GM23248 (cell line): ENCODE measurements around the gene KCTD16. TPM values are rescaled to one million over a fixed set of nuclear protein-coding genes. Genes with fewer than 3 reads are reported as not detected.

Source experiments
- DNase-seq: peaks from one replicate; pipeline ENCODE4 v3.0.0-alpha.2; 2015
- H2AFZ ChIP-seq: fragments of 200-600 bp; sonication (generic); 2 replicates; pipeline ENCODE4 v1.6.1; 2016; ENCODE audit warnings: antibody characterized with exemption
- H3F3A ChIP-seq: fragments of 200-600 bp; sonication (generic); 2 replicates; pipeline ENCODE4 v1.6.1; 2016; ENCODE audit warnings: mild to moderate bottlenecking, antibody characterized with exemption, mixed run types; ENCODE audit not compliant: insufficient read depth
- H3K27ac ChIP-seq: fragments of 200-600 bp; sonication (generic); 2 replicates; pipeline ENCODE4 v1.5.1; 2016; ENCODE audit warnings: mild to moderate bottlenecking
- H3K27me3 ChIP-seq: fragments of 200-600 bp; sonication (generic); replicated peaks from 2 replicates; pipeline ENCODE4 v1.6.1; 2016; ENCODE audit warnings: mild to moderate bottlenecking; ENCODE audit not compliant: insufficient read depth
- H3K36me3 ChIP-seq: fragments of 200-600 bp; sonication (generic); 2 replicates; pipeline ENCODE4 v1.6.1; 2016; ENCODE audit warnings: low read depth, mild to moderate bottlenecking
- H3K4me1 ChIP-seq: fragments of 200-600 bp; sonication (generic); 2 replicates; pipeline ENCODE4 v1.6.1; 2016; ENCODE audit warnings: mild to moderate bottlenecking; ENCODE audit not compliant: insufficient read depth
- H3K4me2 ChIP-seq: fragments of 200-600 bp; sonication (generic); one replicate; pipeline ENCODE4 v1.6.1; 2016; ENCODE audit warnings: mild to moderate bottlenecking; ENCODE audit not compliant: unreplicated experiment
- H3K4me3 ChIP-seq: fragments of 200-600 bp; sonication (generic); 2 replicates; pipeline ENCODE4 v1.5.1; 2016; ENCODE audit warnings: mild to moderate bottlenecking
- H3K79me2 ChIP-seq: fragments of 200-600 bp; sonication (generic); 2 replicates; pipeline ENCODE4 v1.6.1; 2016; ENCODE audit warnings: mild to moderate bottlenecking; ENCODE audit not compliant: insufficient read depth
- H3K9ac ChIP-seq: fragments of 200-600 bp; sonication (generic); 2 replicates; pipeline ENCODE4 v1.6.1; 2016; ENCODE audit warnings: mild to moderate bottlenecking
- H3K9me2 ChIP-seq: fragments of 200-600 bp; sonication (generic); 2 replicates; pipeline ENCODE4 v1.6.1; 2016; ENCODE audit warnings: mixed run types, mild to moderate bottlenecking, moderate library complexity; ENCODE audit not compliant: insufficient read depth
- H3K9me3 ChIP-seq: fragments of 200-600 bp; sonication (generic); one replicate; pipeline ENCODE4 v1.6.1; 2017; ENCODE audit warnings: low read depth
- H4K20me1 ChIP-seq: fragments of 200-600 bp; sonication (generic); 2 replicates; pipeline ENCODE4 v1.6.0; 2016; ENCODE audit not compliant: insufficient read depth
- EZH2 ChIP-seq: fragments of 200-600 bp; sonication (generic); IDR thresholded peaks from 2 replicates; pipeline ENCODE4 v1.6.1; 2018; ENCODE audit warnings: antibody characterized with exemption, mild to moderate bottlenecking; ENCODE audit not compliant: insufficient read depth, poor library complexity, severe bottlenecking
- EZH2phosphoT487 ChIP-seq: fragments of 200-600 bp; sonication (generic); IDR thresholded peaks from 2 replicates; pipeline ENCODE4 v1.6.1; 2018; ENCODE audit warnings: antibody characterized with exemption, moderate library complexity, mild to moderate bottlenecking, low read depth; ENCODE audit not compliant: insufficient read depth
- WGBS, 2 experiments: methylation state at CpG; one replicate each; pipeline ENCODE4 v1.1.6; 2015 to 2017; ENCODE audit warnings: low lambda C conversion rate in 2 of 2, low coverage in 1 of 2; ENCODE audit errors: missing lambda C conversion rate in 2 of 2; 5-methylcytosine and 5-hydroxymethylcytosine counted together
- in situ Hi-C: fragments of 300-500 bp; cut with MboI; formaldehyde crosslinking; loops from 2 replicates; pipeline ENCODE4 v1.15.0; 2020
- polyA plus RNA-seq: library from polyadenylated mRNA; unstranded; fragments of >200 nt; fragmentation: Nextera tagmentation; extraction: Ambion mirVana; gene quantifications from 2 replicates; pipeline ENCODE4 v1.2.1, GENCODE V29; 2016
- total RNA-seq: library from RNA; depleted of rRNA; stranded (reverse); fragments of >200 nt; shearing (Covaris generic); gene quantifications from 2 replicates; pipeline ENCODE4 v1.2.3, GENCODE V29; 2014

KCTD16 gene
- total and polyA plus RNA-seq, 2 experiments from 2014 or later, result 0.25 to 0.65 TPM

DNA sequence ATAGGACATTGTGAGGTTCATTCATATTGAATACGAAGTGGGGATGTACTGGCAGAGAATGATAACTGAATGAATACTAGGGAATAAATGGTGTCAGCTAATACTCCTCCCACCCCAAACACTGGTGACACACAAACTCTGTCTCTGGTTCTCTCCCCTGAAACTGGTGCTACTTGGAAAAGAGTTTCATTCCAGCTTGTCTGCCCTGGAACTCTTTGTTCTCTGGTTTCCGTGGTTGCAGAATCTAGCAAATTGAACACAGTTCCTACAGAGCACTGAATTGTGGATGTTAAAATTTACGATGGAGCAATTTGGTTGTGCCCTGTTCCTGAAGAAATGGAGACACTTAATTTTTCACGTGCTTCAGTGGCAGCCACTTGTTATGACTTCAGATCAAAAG is 181.7 kb downstream of the KCTD16 start:
- TF ChIP-seq EZH2 (no peak), EZH2phosphoT487 (no peak)
- Histone ChIP-seq H4K20me1 (no peaks in the 10 kb centered on the region), H3K9me3 (no peaks in the 10 kb centered on the region), H3K36me3 (no peaks in the 10 kb centered on the region), H3K27ac (no peak overlapping the region), H3K27me3 (no peaks in the 10 kb centered on the region), H2AFZ (no peak overlapping the region), H3K9me2 (no peaks in the 10 kb centered on the region), H3K79me2 (no peaks in the 10 kb centered on the region), H3K4me2 (no peak overlapping the region), H3K4me1 (no peaks in the 10 kb centered on the region), H3F3A (no peaks in the 10 kb centered on the region), H3K4me3 (no peak overlapping the region), H3K9ac (no peak overlapping the region)
- no peak for DNase-seq
- in situ Hi-C loops, result no loop called here
- WGBS, 2 experiments, result 6 to 9% methylated on average over 4 of the region's 4 CpGs

DNA sequence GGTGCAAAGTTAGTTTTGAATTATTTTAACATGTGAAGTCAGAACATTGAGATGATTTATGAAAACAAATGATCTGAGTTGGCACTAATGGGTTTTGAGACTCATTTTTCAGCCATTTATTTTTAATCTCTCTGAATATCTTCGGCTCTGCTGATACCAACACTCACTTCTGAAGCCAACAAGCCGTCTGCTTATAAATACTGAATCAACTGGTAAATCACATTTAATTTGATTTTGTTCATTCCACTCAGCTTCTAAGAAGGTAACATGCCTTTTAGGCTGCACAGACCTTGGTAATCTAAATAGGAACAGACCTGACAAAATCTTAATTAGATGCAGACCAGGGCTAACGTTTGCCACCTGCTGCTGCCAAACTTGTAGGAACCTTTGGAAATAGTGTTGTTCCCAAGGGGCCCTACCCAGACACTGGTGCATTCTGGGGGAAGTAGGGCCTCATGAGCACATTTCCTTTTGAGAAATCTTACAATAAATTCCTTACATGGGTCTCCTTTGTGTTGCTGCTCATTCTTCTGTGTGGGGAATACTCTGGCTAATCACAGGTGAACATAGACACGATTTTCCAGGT is 182.2 kb downstream of the KCTD16 start:
- no peak overlapping the region for H2AFZ ChIP-seq
- no peaks in the 10 kb centered on the region for H3K27me3 ChIP-seq
- DNase-seq, result no peak
- no peaks in the 10 kb centered on the region for H3F3A ChIP-seq
- no peak overlapping the region for H3K9ac ChIP-seq
- no peaks in the 10 kb centered on the region for H3K36me3 ChIP-seq
- H3K4me1 ChIP-seq, result no peaks in the 10 kb centered on the region
- in situ Hi-C loops, result no loop called here
- H3K9me3 ChIP-seq, result no peaks in the 10 kb centered on the region
- H3K27ac ChIP-seq, result no peak overlapping the region
- no peak for TF ChIP-seq EZH2phosphoT487
- no peak for TF ChIP-seq EZH2
- no peaks in the 10 kb centered on the region for H3K79me2 ChIP-seq
- H3K4me3 ChIP-seq, result no peak overlapping the region
- H3K9me2 ChIP-seq, result no peaks in the 10 kb centered on the region
- 2 to 3% methylated on average over 4 of the region's 4 CpGs for WGBS, 2 experiments
- H4K20me1 ChIP-seq, result no peaks in the 10 kb centered on the region
- no peak overlapping the region for H3K4me2 ChIP-seq

DNA sequence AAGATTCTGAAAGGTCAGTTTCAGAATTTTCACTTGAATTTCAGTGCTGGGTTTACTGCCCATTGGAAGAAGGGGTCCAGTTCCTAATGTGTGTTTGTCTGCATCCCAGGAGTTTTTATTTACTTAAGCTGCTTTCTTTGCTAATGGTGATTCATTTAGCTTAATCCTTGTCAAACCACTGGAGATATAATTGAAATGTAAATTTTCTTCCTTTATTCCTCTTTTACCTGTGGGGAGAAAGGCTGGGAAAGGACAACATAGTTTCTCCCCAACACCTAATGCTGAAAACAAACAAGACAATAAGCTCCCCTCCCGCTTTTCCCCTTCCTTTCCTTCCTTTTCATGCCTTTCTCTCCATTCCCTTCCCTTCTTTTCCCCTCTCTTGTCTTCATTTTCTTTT is 185.8 kb downstream of the KCTD16 start:
- Histone ChIP-seq H2AFZ (no peak overlapping the region), H3K4me3 (no peak overlapping the region), H3K9ac (no peak overlapping the region), H4K20me1 (no peaks in the 10 kb centered on the region), H3K4me1 (no peaks in the 10 kb centered on the region), H3K36me3 (no peaks in the 10 kb centered on the region), H3K9me3 (no peaks in the 10 kb centered on the region), H3K27me3 (no peaks in the 10 kb centered on the region), H3K27ac (no peak overlapping the region), H3F3A (no peaks in the 10 kb centered on the region), H3K9me2 (no peaks in the 10 kb centered on the region), H3K79me2 (no peaks in the 10 kb centered on the region), H3K4me2 (no peak overlapping the region)
- in situ Hi-C loops, result no loop called here
- no peak for DNase-seq
- 17 to 37% methylated on average over 1 of the region's 1 CpG for WGBS, 2 experiments
- no peak for TF ChIP-seq EZH2
- no peak for TF ChIP-seq EZH2phosphoT487

DNA sequence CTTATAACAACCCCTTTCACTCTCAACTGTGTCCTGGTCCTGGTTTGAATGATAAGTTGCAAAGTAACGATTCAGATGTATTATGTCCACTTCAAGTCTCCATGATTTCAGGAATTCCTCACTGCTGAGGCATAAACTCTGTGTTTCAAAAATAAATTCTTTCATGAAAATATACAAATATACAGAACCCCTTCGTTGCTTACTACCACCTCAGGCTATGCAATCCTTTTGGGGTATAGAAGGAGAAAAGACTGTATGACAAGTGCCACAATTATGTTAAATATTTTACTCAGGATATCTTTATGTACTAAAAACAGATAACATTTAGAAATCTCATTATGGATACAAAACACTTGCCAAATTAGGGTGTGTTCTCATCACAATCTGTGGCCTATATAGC is 190.7 kb downstream of the KCTD16 start:
- Histone ChIP-seq H3K4me1 (no peaks in the 10 kb centered on the region), H4K20me1 (no peaks in the 10 kb centered on the region), H3K27me3 (no peaks in the 10 kb centered on the region), H3K79me2 (no peaks in the 10 kb centered on the region), H3K4me2 (no peak overlapping the region), H3F3A (no peaks in the 10 kb centered on the region), H2AFZ (no peak overlapping the region), H3K36me3 (no peaks in the 10 kb centered on the region), H3K9me2 (no peaks in the 10 kb centered on the region), H3K9me3 (no peaks in the 10 kb centered on the region), H3K9ac (no peak overlapping the region), H3K27ac (no peak overlapping the region), H3K4me3 (no peak overlapping the region)
- TF ChIP-seq EZH2phosphoT487 (no peak), EZH2 (no peak)
- no peak for DNase-seq
- WGBS, 2 experiments, result 34 to 49% methylated on average over 2 of the region's 2 CpGs
- in situ Hi-C loops, result no loop called here

DNA sequence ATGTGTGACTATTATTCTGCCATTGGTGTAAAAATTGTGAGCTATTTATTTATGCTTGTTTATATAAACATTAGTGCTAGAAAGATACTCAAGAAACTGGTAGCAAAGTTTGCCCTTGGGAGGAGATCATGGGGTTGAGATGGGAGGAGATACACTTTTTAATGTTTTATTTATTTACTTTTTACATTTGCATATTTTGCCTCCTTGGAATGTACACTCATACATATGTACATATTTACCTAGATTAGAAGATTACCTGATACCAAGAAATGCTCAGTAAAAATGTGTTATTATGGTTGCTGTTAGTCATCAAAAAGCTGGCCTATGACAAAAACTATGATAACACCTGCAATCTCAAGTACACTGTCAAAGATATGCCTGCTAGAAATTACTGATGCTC is 195.2 kb downstream of the KCTD16 start:
- H4K20me1 ChIP-seq, result no peaks in the 10 kb centered on the region
- H2AFZ ChIP-seq, result no peak overlapping the region
- H3K79me2 ChIP-seq, result no peaks in the 10 kb centered on the region
- no peak overlapping the region for H3K27ac ChIP-seq
- TF ChIP-seq EZH2, result no peak
- H3K9me2 ChIP-seq, result no peaks in the 10 kb centered on the region
- no peaks in the 10 kb centered on the region for H3K9me3 ChIP-seq
- H3F3A ChIP-seq, result no peaks in the 10 kb centered on the region
- H3K4me3 ChIP-seq, result no peak overlapping the region
- H3K27me3 ChIP-seq, result no peaks in the 10 kb centered on the region
- no peaks in the 10 kb centered on the region for H3K4me1 ChIP-seq
- no peak for DNase-seq
- H3K4me2 ChIP-seq, result no peak overlapping the region
- in situ Hi-C loops, result no loop called here
- no peaks in the 10 kb centered on the region for H3K36me3 ChIP-seq
- no peak overlapping the region for H3K9ac ChIP-seq
